HCT116 (cell line): ENCODE data around the gene PTX4. TPM values are rescaled to one million over a fixed set of nuclear protein-coding genes. Genes with fewer than 3 reads are reported as not detected.

Experiments
- ATAC-seq: fragments of 200-7000 bp; cut with Tn5 transposase; 2 replicates; pipeline ENCODE4 v1.9.1; 2020; ENCODE audit warnings: mild to moderate bottlenecking, moderate library complexity
- BruUV-seq: library from RNA; stranded (reverse); fragments of 400-500 nt; replicated peaks from 2 replicates; lab custom pipeline; 2021; lab: Mats Ljungman, UMichigan
- CTCF ChIA-PET: fragments of 300-600 bp; sonication (Branson Sonifier 250); formaldehyde crosslinking; loops from one replicate; lab custom pipeline; 2021; ENCODE audit warnings: antibody characterized with exemption; lab: Charles Lee
- POLR2A ChIA-PET: fragments of 300-600, 350-600 bp; sonication (Branson Sonifier 250); formaldehyde crosslinking; loops from one replicate; lab custom pipeline; 2021; ENCODE audit warnings: antibody characterized with exemption; lab: Charles Lee
- RAD21 ChIA-PET, 2 experiments: fragments of 300-600 bp; sonication (Branson Sonifier 250); formaldehyde crosslinking; loops; one replicate each; lab custom pipeline; 2023; ENCODE audit warnings: low total read pairs in 2 of 2; ENCODE audit not compliant: uncharacterized antibody in 2 of 2, unreplicated experiment in 2 of 2, low non-redundant PET in 1 of 2; lab: Charles Lee
- DNase-seq: peaks from one replicate; pipeline ENCODE4 v3.0.0-alpha.2; 2010; ENCODE audit warnings: low read depth, low spot score
- H2AFZ ChIP-seq: fragments of 200-600 bp; shearing (Covaris generic), sonication (generic); 2 replicates; pipeline ENCODE4 v1.6.1; 2017; ENCODE audit warnings: low read depth, mixed run types, mixed read lengths, antibody characterized with exemption, low read length; ENCODE audit not compliant: poor library complexity, severe bottlenecking
- H3K27ac ChIP-seq: 2 replicates; pipeline ENCODE4 v1.5.1; 2012; ENCODE audit warnings: low read depth, low read length
- H3K27me3 ChIP-seq: fragments of 200-600 bp; sonication (generic); 2 replicates; pipeline ENCODE4 v1.6.1; 2016; ENCODE audit warnings: mixed run types, low read length, mixed read lengths; ENCODE audit not compliant: insufficient read depth
- H3K36me3 ChIP-seq, 2 experiments: fragments of 200-500 bp in 1 of 2; fragments of 200-600 bp in 1 of 2; sonication (Bioruptor generic) in 1 of 2; sonication (generic) in 1 of 2; 2 replicates each; pipeline versions ENCODE4 v1.5.1 to v1.6.1; 2014 to 2016; ENCODE audit warnings: low read length in 2 of 2, inconsistent platforms in 1 of 2, mixed read lengths in 1 of 2, mixed run types in 1 of 2; ENCODE audit not compliant: insufficient read depth in 2 of 2, control insufficient read depth in 1 of 2
- H3K4me1 ChIP-seq, 2 experiments: fragments of 200-600 bp in 1 of 2; sonication (generic) in 1 of 2; 2 replicates each; pipeline versions ENCODE4 v1.5.1 to v1.6.1; 2012 to 2017; ENCODE audit warnings: low read length in 2 of 2, inconsistent platforms in 1 of 2, mild to moderate bottlenecking in 1 of 2, mixed read lengths in 1 of 2, mixed run types in 1 of 2, moderate library complexity in 1 of 2; ENCODE audit not compliant: insufficient read depth in 2 of 2, control insufficient read depth in 1 of 2
- H3K4me2 ChIP-seq: fragments of 200-600 bp; sonication (generic); 2 replicates; pipeline ENCODE4 v1.6.1; 2017; ENCODE audit warnings: mixed run types, low read length, mixed read lengths
- H3K4me3 ChIP-seq, 2 experiments: fragments of 200-600 bp in 1 of 2; sonication (generic) in 1 of 2; replicated peaks in 1 of 2; 2 replicates each; pipeline ENCODE4 v1.5.1; 2011 to 2016; ENCODE audit warnings: low read length in 2 of 2, control low read depth in 1 of 2, low read depth in 1 of 2, mild to moderate bottlenecking in 1 of 2, mixed read lengths in 1 of 2, mixed run types in 1 of 2
- H3K79me2 ChIP-seq: fragments of 200-600 bp; sonication (generic); 2 replicates; pipeline ENCODE4 v1.6.1; 2017; ENCODE audit warnings: mild to moderate bottlenecking, mixed run types, low read length, moderate library complexity, mixed read lengths; ENCODE audit not compliant: insufficient read depth
- H3K9ac ChIP-seq: fragments of 200-600 bp; sonication (generic); 2 replicates; pipeline ENCODE4 v1.6.1; 2016; ENCODE audit warnings: low read length, mixed read lengths
- H3K9me2 ChIP-seq: fragments of 200-600 bp; sonication (generic), shearing (Covaris generic); 2 replicates; pipeline ENCODE4 v1.6.1; 2017; ENCODE audit warnings: mixed run types, mild to moderate bottlenecking, moderate library complexity; ENCODE audit not compliant: insufficient read depth
- H3K9me3 ChIP-seq, 2 experiments: fragments of 200-500 bp in 1 of 2; fragments of 200-600 bp in 1 of 2; sonication (Bioruptor generic) in 1 of 2; sonication (generic) in 1 of 2; 2 replicates each; pipeline ENCODE4 v1.6.1; 2014 to 2017; ENCODE audit warnings: low read length in 2 of 2, mixed read lengths in 2 of 2, inconsistent platforms in 1 of 2, low read depth in 1 of 2, mild to moderate bottlenecking in 1 of 2, mixed run types in 1 of 2, moderate library complexity in 1 of 2; ENCODE audit not compliant: control insufficient read depth in 1 of 2, insufficient read depth in 1 of 2
- H4K20me1 ChIP-seq: fragments of 200-600 bp; sonication (generic), shearing (Covaris generic); 2 replicates; pipeline ENCODE4 v1.6.1; 2017; ENCODE audit warnings: mixed run types, mild to moderate bottlenecking, moderate library complexity; ENCODE audit not compliant: insufficient read depth
- CBX3 ChIP-seq: IDR thresholded peaks from 2 replicates; pipeline ENCODE4 v1.6.1; 2012; ENCODE audit warnings: low read depth
- CEBPB ChIP-seq: IDR thresholded peaks from 2 replicates; pipeline ENCODE4 v1.6.1; 2012; ENCODE audit warnings: low read depth
- EZH2 ChIP-seq: fragments of 200-600 bp; sonication (generic); IDR thresholded peaks from 2 replicates; pipeline ENCODE4 v1.6.1; 2017; ENCODE audit warnings: antibody characterized with exemption, mixed run types
- EZH2phosphoT487 ChIP-seq: fragments of 200-600 bp; IDR thresholded peaks from 2 replicates; pipeline ENCODE4 v1.6.1; 2018; ENCODE audit warnings: antibody characterized with exemption, borderline replicate concordance
- JUND ChIP-seq: IDR thresholded peaks from 2 replicates; pipeline ENCODE4 v1.6.1; 2012
- MAX ChIP-seq: IDR thresholded peaks from 2 replicates; pipeline ENCODE4 v1.6.1; 2012
- POLR2A ChIP-seq: IDR thresholded peaks from 2 replicates; pipeline ENCODE4 v1.7.0; 2011; ENCODE audit warnings: borderline replicate concordance; ENCODE audit not compliant: insufficient read depth, insufficient read length; ENCODE audit errors: extremely low read depth
- POLR2AphosphoS5 ChIP-seq: IDR thresholded peaks from 2 replicates; pipeline ENCODE4 v1.6.1; 2011; ENCODE audit warnings: mild to moderate bottlenecking, low read depth, low read length, moderate library complexity
- RAD21 ChIP-seq: IDR thresholded peaks from 2 replicates; pipeline ENCODE4 v1.6.1; 2012; ENCODE audit warnings: low read depth, mild to moderate bottlenecking
- SIN3A ChIP-seq: IDR thresholded peaks from 2 replicates; pipeline ENCODE4 v1.6.1; 2012; ENCODE audit warnings: low read depth
- SP1 ChIP-seq: IDR thresholded peaks from 2 replicates; pipeline ENCODE4 v1.6.1; 2012; ENCODE audit warnings: low read depth
- SRF ChIP-seq: IDR thresholded peaks from 2 replicates; pipeline ENCODE4 v1.6.1; 2012; ENCODE audit warnings: low read depth
- TCF7L2 ChIP-seq: IDR thresholded peaks from 2 replicates; pipeline ENCODE4 v1.7.0; 2011; ENCODE audit warnings: borderline replicate concordance, inconsistent platforms; ENCODE audit not compliant: insufficient read depth, insufficient read length; ENCODE audit errors: extremely low read depth
- YY1 ChIP-seq: IDR thresholded peaks from 2 replicates; pipeline ENCODE4 v1.6.1; 2011; ENCODE audit warnings: low read length, low read depth, moderate library complexity, mild to moderate bottlenecking; ENCODE audit not compliant: insufficient replicate concordance; ENCODE audit errors: extremely low read depth
- ZNF274 ChIP-seq: fragments of 200-500 bp; sonication (Bioruptor generic); IDR thresholded peaks from 2 replicates; pipeline ENCODE4 v1.6.1; 2014; ENCODE audit warnings: mild to moderate bottlenecking, low read depth, low read length, inconsistent platforms
- intact Hi-C: fragments of 100-400 bp; cut with micrococcal nuclease; formaldehyde crosslinking; loops from 2 replicates; pipeline ENCODE4 v1.10.0; 2022
- total RNA-seq: library from RNA; stranded (reverse); gene quantifications from one replicate; pipeline ENCODE4 v1.2.1, GENCODE V29; 2021; ENCODE audit not compliant: unreplicated experiment
- TF ChIP-seq, protein P1 (sequence below): IDR thresholded peaks from 2 replicates; pipeline ENCODE4 v1.6.1; 2012
- TF ChIP-seq, protein P2 (sequence below): IDR thresholded peaks from 2 replicates; pipeline ENCODE4 v1.6.1; 2011; ENCODE audit warnings: mild to moderate bottlenecking, low read length, moderate library complexity; ENCODE audit not compliant: insufficient replicate concordance; ENCODE audit errors: extremely low read depth

The PTX4 gene
- total RNA-seq, 1 experiment from 2014 or later = not detected

- ChIA-PET RAD21 (no interaction called here), POLR2A (no interaction called here), CTCF (no interaction called here)
- peak overlapping the region; percentile 97 for H3K4me2 ChIP-seq
- H3K36me3 ChIP-seq = no peaks in the 10 kb centered on the region
- peak overlapping the region; percentile 80 for H3K9ac ChIP-seq
- DNase-seq (no peak), ATAC-seq (no peak; the same call in 1 of the 2 replicates)
- no peaks in the 10 kb centered on the region for H3K27me3 ChIP-seq
- peaks cover 34% of the 10 kb centered on the region for H3K79me2 ChIP-seq
- H3K9me2 ChIP-seq = no peaks in the 10 kb centered on the region
- intact Hi-C loops = no loop called here
- H3K4me1 ChIP-seq = peaks cover 15 to 30% of the 10 kb centered on the region in 2 experiments; a peak in 3 of 4 replicates
- no peaks in the 10 kb centered on the region for H4K20me1 ChIP-seq
- peak overlapping the region; percentile 76 to 78 for H3K4me3 ChIP-seq
- TF ChIP-seq EZH2 = no peak
- TF ChIP-seq MAX = no peak
- no peak for TF ChIP-seq TCF7L2
- TF ChIP-seq POLR2A = no peak
- TF ChIP-seq JUND = no peak
- TF ChIP-seq CBX3 = no peak
- TF ChIP-seq ZNF274 = no peak
- TF ChIP-seq EZH2phosphoT487 = no peak
- no peak for TF ChIP-seq YY1
- no peak for TF ChIP-seq POLR2AphosphoS5
- TF ChIP-seq, protein P1, sequence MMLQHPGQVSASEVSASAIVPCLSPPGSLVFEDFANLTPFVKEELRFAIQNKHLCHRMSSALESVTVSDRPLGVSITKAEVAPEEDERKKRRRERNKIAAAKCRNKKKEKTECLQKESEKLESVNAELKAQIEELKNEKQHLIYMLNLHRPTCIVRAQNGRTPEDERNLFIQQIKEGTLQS = no peak
- no peak for TF ChIP-seq SRF
- TF ChIP-seq SP1 = no peak
- TF ChIP-seq RAD21 = no peak
- no peak for TF ChIP-seq CEBPB
- no peak for TF ChIP-seq SIN3A
- TF ChIP-seq, protein P2, sequence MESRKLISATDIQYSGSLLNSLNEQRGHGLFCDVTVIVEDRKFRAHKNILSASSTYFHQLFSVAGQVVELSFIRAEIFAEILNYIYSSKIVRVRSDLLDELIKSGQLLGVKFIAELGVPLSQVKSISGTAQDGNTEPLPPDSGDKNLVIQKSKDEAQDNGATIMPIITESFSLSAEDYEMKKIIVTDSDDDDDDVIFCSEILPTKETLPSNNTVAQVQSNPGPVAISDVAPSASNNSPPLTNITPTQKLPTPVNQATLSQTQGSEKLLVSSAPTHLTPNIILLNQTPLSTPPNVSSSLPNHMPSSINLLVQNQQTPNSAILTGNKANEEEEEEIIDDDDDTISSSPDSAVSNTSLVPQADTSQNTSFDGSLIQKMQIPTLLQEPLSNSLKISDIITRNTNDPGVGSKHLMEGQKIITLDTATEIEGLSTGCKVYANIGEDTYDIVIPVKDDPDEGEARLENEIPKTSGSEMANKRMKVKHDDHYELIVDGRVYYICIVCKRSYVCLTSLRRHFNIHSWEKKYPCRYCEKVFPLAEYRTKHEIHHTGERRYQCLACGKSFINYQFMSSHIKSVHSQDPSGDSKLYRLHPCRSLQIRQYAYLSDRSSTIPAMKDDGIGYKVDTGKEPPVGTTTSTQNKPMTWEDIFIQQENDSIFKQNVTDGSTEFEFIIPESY = no peak
- no peaks in the 10 kb centered on the region for H3K9me3 ChIP-seq
- TSS peak; percentile 76 for BruUV-seq
- no peak overlapping the region for H2AFZ ChIP-seq
- H3K27ac ChIP-seq = peak overlapping the region; percentile 95
Observed at GRCh38 chr16:1475552-1476114, 13.1 kb downstream of the PTX4 start.
